ENCODE measurements around the gene DNAJB6.

GRCh38 chr7:157439149-157439548 lies 102.3 kb downstream of the DNAJB6 start:
- TF ChIP-seq EZH2 (IDR thresholded peaks at IDR 0.05; ENCODE audit: insufficient read depth, poor library complexity, severe bottlenecking) (no peak), EZH2phosphoT487 (IDR thresholded peaks at IDR 0.05; ENCODE audit: insufficient read depth, low read depth) (no peak)
